GM21528 (cell line): ENCODE measurements around the gene PNPLA7.
"Not testable (repeated sequence)": the region's sequence is repeated elsewhere in the genome, so short reads cannot be mapped to it uniquely, and the experiment has no call there.

Experiments used
- ATAC-seq: cut with Tn5 transposase; IDR thresholded peaks from one replicate; pipeline ENCODE4 v1.9.1; 2021; ENCODE audit warnings: mild to moderate bottlenecking, moderate library complexity; ENCODE audit not compliant: unreplicated experiment, low FRiP score

The PNPLA7 gene

DNA sequence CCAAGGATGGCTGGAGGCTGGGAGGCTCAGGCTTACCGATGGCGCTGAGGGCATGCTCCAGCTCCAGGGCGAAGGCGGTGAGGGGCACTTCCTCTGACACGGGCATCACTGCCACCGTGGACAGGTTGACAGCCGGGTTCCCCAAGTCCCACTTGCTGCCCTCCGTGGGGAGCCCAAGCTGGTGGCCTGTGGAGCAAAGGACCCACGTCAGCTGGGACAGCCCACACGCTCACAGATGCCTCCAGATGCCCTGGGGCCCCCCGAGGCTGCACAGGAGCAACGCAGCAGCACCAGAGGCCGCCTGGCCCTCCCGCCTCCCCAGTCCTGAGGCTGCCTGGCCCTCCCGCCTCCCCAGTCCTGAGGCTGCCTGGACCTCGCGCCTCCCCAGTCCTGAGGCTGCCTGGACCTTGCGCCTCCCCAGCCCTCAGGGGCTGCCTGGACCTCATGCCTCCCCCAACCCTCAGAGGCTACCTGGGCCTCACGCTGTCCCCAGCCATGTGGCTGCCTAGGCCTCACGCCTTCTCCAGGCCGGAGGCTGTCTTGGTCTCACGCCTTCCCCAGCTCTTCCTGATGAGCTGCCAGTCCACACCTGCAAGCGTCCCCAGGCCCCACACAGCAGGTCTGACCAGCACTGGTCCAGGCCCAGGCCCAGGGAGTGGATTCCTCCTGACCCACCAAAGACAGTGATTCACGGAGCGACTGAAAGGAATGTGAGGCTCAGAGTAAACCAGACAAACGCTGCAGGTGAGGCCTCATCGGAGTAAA, 65.5 kb downstream of the PNPLA7 start:
- ATAC-seq = no peak

DNA sequence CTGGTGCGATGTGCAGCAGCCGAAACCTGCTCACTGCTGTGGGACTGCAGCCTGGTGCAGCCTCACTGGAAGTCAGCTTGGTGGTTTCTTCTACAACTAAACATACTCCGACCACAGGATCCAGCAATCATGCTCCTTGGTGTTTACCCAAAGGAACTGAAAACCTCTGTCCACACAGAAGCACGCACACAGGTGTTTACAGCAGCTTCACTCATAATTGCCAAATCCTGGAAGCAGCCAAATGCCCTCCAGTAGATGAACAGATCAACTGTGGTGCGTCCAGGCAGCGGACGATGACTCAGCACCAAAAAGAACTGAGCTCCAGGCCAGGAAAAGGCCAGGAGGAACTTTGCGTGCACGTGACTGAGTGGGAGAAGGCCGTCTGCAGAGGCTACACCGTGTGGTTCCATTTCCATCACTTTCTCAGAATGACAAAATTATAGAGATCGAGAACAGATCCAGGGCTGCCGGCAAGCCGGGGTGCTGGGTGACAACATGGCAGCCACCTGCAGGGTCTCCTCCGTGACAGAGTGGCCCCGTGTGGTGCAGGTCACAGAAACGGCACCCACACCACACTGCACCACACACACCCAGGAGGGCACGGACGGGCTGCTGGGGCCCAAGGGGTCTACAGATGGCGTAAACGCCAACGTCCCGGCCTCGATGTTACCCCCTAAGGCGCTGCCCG, 68.0 kb downstream of the PNPLA7 start:
- ATAC-seq = no peak

DNA sequence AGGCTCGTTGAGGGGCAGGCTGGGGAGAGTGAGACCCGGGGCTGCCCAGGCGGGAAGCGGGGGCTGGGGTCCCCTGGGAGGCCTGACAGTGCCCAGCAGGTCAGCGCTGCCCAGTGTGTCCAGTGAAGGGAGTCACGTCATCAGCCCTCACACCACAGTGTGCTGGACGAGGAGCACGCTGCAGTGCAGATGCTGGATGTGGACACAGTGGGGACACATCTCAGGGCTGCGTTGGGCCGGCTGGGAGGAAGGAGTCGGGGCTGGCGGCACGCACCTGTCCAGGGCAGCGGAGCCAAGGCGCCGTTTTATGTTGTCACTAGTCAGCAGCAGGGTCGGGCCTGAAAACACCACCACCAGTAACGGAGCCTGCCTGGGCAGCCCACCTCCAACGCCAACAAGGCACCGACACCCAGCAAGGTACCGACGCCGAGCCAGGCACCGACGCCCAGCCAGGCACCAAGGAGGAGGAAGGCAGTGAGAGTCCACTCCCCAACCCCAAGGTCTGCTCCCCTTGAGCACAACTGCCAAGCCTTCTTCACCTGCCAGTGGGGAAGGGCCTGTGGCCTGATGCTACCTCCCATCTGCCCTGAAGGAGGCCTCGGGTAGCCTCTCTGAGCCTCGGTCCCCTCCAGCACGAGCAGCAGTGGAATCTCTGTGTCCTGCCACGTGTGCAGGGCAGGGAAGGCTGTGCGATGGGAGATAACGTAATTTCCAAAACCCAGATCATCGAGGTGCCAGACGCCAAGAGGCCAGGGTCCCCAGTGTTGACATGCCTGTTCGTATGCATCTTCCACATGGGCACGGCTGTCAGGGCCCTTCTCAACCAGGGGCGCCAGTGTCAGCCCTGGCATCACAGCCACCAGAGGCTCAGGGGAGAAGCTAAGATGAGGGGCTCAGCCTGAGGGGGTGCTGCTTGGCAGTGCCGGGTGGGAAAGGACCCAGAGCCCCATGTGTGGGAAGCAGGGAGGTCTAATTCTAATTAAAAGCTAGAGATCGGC, 69.2 kb downstream of the PNPLA7 start:
- no peak for ATAC-seq

DNA sequence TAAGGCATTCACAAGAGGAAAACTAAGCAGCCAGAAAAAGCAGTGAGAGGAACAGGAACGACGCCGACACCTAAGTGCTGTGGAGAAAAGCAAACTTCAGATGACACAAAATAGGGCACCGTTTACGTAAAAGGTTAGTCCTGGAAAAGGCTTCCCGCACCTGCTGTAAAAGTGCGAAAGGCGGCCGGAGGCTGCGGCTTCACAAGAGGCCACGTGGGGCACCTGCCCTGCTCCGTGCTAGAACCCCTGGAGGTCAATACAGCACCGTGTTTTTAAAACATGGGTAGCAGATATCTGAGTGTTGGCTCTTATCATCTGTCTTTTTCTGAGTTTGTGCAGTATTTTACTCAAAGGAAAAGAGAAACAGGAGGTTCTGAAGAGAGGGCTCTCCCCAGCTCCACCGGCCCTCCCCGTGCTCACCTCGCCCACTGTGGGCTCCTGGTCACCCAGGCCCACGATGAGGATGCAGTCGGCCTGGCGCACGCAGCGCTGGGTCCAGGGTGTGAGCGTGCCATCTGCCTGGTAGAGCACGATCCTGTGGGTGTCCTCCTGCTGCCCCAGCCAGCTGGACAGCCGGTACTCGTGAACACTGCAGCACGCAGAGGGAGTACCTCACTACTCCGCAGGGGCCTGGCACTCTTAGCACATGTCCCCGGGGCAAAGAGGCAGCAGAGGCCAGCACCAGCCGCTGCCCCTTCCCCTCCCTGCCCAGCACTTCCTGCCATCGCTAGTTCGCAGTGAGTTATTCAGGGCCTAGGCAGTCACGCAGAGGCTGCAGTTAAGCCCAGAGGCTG, 70.1 kb downstream of the PNPLA7 start:
- ATAC-seq = no peak

DNA sequence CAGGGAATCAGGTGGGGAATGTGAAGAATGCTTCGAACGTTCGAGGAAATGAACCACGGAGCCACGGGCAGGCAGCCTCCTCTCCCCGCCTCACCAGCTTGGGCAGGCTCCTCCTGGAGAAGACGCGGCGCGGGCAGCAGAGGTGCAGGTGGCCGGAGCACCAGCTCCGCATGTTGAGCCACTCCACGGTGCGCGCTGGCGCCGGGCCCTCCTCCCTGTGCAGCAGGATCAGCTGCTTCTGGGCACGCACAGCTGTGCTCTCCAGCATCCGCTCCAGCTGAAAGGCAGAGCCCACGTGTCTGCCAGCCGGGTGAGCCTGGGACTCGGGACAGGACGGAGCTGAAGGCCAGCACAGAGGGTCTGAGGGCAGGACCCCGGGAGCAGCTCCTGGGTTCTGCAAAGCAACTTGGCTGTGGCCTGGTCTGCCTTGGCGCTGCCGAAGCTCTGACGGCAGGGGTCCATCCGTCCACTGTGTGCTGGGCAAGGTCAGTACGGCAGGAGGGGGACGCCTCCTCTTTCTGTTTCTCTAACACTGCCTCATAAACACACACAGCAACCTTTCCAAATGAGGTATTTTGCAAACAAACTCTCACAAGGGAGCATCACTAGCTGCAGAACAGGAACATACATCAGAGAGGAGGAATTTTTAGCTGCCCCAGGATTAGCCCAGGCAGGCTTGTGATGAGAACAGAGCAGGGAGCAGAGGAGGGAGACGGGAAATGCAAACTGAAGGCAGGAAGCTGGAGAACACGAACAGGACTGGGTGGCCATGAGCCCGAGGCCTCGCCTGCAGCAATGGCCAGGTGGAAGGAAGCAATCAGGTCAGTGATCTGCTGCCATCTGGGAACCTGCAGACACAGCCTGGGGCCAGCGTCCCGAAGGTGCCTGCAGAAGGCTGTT, 71.0 kb downstream of the PNPLA7 start:
- ATAC-seq = no peak

DNA sequence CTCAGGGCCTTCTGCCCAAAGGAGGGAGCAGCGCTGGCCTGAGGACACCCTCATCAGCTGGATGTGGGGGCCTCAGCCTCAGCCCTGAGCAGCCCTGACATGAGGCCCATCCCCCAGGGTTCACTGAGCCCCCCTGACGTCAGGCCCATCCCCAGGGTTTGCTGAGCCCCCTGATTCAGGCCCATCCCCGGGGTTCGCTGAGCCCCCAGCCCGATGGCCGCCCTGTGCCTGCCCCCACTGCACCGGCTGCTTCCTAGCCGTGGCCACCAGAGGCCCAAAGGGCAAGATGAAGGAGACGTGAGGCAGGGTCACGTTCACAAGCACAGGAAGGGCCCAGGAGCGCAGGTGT, 71.6 kb downstream of the PNPLA7 start:
- no peak for ATAC-seq

DNA sequence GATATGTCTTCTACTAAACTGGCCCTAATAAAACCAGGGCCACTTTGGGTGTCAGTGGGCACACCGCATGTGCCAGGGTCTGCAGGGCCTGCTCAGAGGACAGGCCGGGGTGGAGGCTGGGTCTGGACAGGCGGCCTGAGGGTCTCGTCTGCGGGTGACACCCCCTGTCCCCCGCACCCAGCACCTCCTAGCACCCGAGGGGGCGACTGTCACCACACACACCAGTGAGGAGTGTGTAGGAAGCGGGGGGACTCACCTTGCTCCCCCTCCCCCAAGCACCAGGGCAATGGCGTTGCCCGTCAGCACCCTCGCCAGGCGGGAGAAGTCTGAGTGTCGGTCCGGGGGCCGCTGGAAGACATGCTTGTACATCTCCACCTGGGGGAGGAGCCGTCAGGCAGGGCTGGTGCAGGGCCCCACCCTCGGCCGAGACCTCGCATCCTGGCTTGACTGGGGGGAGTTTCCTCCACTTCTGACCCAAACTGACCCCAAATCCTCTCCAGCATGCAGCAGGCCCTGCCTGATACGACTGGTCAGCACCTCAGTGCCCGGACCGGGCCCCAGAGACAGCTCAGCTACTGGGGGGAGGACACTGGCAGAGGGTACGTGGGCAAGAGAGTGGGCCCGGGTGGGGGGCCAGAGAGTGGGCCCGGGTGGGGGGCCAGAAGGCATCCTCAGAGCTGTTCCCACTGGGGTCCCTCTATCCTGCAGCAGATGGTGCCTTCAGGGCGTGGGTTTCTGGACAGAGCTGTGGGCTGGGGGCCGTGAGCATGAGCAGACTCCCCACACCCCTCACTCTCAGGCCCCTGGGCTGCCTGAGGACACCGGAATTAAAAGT, 72.2 kb downstream of the PNPLA7 start:
- ATAC-seq = no peak

DNA sequence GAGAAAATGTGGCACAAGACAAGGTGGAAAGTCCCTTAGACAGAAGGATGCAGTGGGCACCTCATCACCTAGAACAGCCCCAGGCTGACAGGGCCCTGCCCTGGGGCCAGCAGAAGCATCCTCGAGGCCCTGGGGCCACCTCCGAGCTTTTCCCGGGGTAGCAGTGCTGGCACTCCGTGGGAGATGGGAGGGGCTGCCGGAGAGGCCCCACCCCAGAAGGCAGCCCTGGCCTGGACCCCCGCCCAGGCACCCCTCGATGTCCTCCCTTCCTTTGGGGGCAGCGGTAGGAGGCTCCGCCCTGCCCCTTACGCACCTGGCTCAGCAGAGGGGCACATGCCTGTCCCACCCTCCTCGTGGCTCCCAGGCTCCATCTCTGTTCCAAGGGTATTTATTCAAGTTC, 73.3 kb downstream of the PNPLA7 start:
- no peak for ATAC-seq

DNA sequence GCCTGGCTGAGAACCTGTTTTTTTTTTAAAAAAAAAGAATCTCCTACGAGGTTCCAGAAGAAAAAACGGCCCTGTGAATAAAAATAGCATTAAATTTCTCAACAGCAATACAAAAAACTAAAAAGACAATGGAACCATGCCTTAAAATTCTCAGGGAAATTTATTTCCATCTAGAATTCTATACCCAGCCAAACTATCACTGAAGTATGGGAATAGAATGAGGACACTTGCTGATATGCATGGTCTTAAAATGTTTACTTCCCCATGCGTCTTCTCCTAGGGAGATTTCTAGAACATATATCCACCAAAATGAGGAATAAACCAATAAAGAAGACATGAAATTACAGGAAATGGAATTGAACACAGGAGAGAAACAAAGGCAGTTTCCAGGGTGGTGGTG, 74.5 kb downstream of the PNPLA7 start:
- ATAC-seq = no peak

DNA sequence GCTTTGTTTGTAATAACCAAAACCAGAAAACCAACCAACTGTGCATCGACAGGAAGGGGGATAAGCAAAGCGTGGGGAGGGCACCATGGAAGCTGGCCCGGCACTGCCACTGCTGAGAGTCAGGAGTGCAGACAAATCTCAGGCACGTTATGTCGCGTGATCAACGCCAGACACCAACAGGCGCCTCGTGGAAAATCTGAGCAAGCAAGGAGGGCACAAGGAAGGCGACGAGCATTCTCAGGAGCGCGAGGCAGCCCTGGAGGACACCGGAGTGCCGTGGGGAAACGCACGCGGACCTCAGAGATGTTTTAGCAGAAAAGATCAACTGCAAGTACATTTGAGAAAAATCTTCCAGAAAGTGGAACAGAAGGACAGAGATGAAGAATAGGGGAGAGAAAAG, 75.9 kb downstream of the PNPLA7 start:
- ATAC-seq = no peak

DNA sequence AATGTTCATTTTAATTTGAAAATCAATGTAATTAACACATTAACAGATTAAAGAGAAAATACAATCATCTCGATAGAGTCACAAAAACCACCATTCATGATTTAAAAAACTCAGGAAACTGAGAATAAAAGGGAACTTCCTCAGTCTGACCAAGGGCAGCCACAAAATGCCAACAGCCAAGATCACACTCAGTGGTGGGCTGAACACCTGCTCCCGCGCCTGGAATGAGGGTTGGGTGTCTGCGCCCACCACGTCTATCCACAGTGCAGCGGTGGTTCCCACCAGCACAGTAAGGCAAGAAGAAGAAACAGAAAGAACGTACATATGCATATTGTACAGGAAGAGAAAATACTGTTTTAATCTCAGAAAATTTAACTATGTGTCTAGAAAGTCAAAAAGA, 79.4 kb downstream of the PNPLA7 start:
- ATAC-seq = no peak

DNA sequence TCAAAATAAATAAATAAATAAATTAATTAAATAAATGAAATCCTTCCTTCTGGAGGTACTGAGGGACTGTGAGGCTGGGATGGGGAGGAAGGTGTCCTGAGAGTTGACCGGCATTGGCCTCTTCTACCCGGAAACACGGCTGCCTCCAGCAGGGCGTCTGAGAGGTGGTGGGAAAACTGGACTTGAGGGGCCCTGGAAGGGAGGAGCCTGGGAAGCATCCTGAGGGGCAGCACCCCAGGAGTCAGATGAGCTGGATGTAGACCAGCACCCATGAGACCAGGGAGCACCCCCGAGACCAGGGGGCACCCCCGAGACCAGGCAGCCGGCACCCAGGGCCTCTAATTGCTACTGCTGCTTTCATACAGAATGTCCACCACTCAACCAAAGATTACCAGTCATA, 82.3 kb downstream of the PNPLA7 start:
- no peak for ATAC-seq

DNA sequence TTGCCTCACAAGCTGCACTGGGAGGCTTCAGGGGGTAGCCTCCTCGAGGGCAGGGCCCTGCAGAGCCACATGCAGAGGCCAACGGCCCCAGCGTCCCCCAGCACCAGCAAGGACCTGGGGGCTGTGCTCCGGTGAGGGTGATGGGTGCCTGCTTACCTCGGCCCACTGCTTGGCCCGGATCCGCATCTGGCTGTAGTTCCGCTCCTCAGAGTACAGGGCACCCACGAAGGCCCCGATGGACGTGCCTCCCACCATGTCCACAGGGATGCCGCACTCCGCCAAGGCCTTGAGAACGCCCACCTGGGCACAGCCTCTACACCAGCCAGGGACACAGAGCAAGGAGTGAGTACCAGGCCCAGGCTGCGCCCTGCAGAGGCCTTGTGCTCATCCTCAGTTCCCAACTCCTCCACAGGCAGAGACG, 83.0 kb downstream of the PNPLA7 start:
- ATAC-seq = no peak

DNA sequence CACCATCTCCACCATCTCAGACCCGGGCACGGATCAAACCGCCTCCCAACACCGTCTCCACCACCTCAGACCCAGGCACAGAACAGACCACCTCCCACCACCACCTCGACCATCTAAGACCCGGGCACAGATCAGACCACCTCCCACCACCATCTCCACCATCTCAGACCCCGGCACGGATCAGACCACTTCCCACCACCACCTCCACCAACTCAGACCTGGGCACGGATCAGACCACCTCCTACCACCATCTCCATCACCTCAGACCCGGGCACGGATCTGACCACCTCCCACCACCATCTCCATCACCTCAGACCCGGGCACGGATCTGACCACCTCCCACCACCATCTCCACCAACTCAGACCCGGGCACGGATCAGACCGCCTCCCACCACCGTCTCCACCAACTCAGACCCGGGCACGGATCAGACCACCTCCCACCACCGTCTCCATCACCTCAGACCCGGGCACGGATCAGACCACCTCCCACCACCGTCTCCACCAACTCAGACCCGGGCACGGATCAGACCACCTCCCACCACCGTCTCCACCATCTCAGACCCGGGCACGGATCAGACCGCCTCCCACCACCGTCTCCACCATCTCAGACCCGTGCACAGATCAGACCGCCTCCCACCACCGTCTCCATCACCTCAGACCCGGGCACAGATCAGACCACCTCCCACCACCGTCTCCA, 83.7 kb downstream of the PNPLA7 start:
- not testable (repeated sequence) for ATAC-seq

DNA sequence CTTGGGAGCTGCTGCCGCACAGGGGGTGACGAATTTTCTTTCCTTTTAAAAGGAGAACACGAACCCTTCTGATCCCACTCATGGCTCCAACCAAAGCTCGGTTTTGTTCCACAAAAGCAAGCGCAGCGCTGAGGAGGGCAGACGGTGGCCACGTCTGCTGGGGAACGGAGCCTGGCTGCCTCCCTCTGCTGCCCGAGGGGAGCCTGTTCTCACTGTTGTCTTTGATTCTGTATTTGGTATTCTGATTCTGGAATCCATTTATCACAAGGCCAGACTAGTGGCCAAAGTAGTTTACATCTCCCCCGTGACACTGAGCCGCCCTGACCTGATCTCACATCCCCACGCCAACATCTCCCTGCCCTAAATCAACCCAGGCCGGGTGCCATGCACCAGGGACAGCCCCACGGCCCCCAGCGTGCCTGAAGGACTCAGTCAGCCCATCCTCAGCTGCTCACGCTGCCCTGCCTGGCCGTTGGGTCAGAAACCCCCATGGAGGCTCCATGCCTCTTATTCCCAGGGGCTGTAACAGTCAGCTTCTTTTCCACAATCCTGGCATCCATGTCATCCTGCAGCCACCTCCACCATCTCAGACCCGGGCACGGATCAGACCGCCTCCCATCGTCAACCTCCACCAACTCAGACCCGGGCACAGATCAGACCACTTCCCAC, 84.3 kb downstream of the PNPLA7 start:
- no peak for ATAC-seq

DNA sequence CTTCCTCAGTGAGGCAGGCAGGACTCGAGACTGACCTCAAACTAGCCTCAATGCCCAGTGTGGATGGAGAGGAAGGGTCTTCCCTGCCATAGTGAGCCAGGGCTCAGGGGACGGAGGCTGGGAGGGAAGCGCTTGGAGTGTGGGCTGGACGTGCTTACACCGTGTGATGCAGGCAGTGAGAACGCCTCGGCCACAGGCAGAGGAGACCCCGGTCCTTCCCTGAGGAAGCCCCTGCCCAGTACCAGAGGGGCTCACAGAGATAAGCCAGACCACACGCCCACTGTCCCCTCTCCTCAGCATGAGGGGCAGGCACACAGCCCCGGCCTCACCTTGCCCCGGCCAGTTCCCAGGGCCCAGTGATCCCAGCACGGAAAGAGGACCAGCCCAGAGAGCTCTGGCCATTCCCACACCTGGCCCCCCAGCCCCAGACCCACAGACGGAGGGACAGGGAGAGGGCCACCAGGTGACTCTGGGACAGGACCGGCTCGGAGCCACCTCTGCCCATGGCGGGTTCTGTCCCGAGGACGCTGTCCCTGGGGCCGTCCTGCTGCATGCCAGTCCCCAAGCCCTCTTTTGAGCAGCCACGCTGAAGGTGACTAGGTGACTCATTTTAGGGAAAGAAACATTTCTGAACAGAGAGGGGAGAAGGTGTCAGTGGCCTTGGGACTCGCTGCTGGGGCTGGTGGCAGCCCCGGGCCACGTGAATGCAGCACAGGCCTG, 85.0 kb downstream of the PNPLA7 start:
- no peak for ATAC-seq
